H9 (cell line): ENCODE data around the gene EPN1. TPM values are rescaled to one million over a fixed set of nuclear protein-coding genes. Genes with fewer than 3 reads are reported as not detected.
A peak's percentile ranks its signal among the peaks of the same experiment; 100 is the strongest.

Experiments
- DNase-seq: peaks from one replicate; pipeline ENCODE4 v3.0.0-alpha.2; 2017
- H2AFZ ChIP-seq: one replicate; pipeline ENCODE4 v1.6.1; 2013; ENCODE audit warnings: mild to moderate bottlenecking, low read length, control low read depth, moderate library complexity
- H2AK5ac ChIP-seq: 2 replicates; pipeline ENCODE4 v1.6.1; 2013; ENCODE audit warnings: low read length, control low read depth, mixed read lengths; ENCODE audit not compliant: insufficient read length
- H2BK120ac ChIP-seq: one replicate; pipeline ENCODE4 v1.6.1; 2013; ENCODE audit warnings: low read depth, mild to moderate bottlenecking, low read length, control low read depth, inconsistent platforms; ENCODE audit not compliant: poor library complexity, severe bottlenecking
- H2BK12ac ChIP-seq: 2 replicates; pipeline ENCODE4 v1.6.1; 2013; ENCODE audit warnings: low read length, control low read depth, mixed read lengths, low read depth; ENCODE audit not compliant: insufficient read length
- H2BK15ac ChIP-seq: 2 replicates; pipeline ENCODE4 v1.6.1; 2013; ENCODE audit warnings: low read depth, low read length, control low read depth
- H2BK20ac ChIP-seq: one replicate; pipeline ENCODE4 v1.6.1; 2013; ENCODE audit warnings: low read depth, mild to moderate bottlenecking, low read length, control low read depth, inconsistent platforms; ENCODE audit not compliant: poor library complexity, severe bottlenecking
- H2BK5ac ChIP-seq: 2 replicates; pipeline ENCODE4 v1.6.1; 2013; ENCODE audit warnings: low read length, control low read depth, mixed read lengths; ENCODE audit not compliant: insufficient read length
- H3K14ac ChIP-seq: 2 replicates; pipeline ENCODE4 v1.6.1; 2013; ENCODE audit warnings: low read length, control low read depth; ENCODE audit not compliant: insufficient read depth
- H3K18ac ChIP-seq: 2 replicates; pipeline ENCODE4 v1.6.1; 2013; ENCODE audit warnings: low read depth, mild to moderate bottlenecking, mixed read lengths, low read length, control low read depth; ENCODE audit not compliant: insufficient read length
- H3K23ac ChIP-seq: 2 replicates; pipeline ENCODE4 v1.6.1; 2013; ENCODE audit warnings: low read length, control low read depth, mixed read lengths, low read depth; ENCODE audit not compliant: insufficient read length
- H3K23me2 ChIP-seq: 2 replicates; pipeline ENCODE4 v1.6.1; 2013; ENCODE audit warnings: low read depth, mild to moderate bottlenecking, mixed read lengths, low read length, control low read depth; ENCODE audit not compliant: insufficient read length, poor library complexity, severe bottlenecking
- H3K27ac ChIP-seq: 2 replicates; pipeline ENCODE4 v1.5.1; 2013; ENCODE audit warnings: low read length, control low read depth, mixed read lengths, low read depth; ENCODE audit not compliant: insufficient read length
- H3K27me3 ChIP-seq: 2 replicates; pipeline ENCODE4 v1.6.1; 2013; ENCODE audit warnings: low read length, control low read depth, inconsistent platforms; ENCODE audit not compliant: insufficient read depth
- H3K4ac ChIP-seq: 2 replicates; pipeline ENCODE4 v1.6.1; 2013; ENCODE audit warnings: low read depth, mild to moderate bottlenecking, control low read depth, inconsistent platforms, low read length, moderate library complexity
- H3K4me1 ChIP-seq: 2 replicates; pipeline ENCODE4 v1.6.1; 2013; ENCODE audit warnings: low read length, control low read depth, inconsistent platforms; ENCODE audit not compliant: insufficient read depth
- H3K4me2 ChIP-seq: 2 replicates; pipeline ENCODE4 v1.6.1; 2013; ENCODE audit warnings: low read length, control low read depth, mixed read lengths; ENCODE audit not compliant: insufficient read length, insufficient read depth
- H3K56ac ChIP-seq: 2 replicates; pipeline ENCODE4 v1.6.1; 2013; ENCODE audit warnings: low read depth, mild to moderate bottlenecking, mixed read lengths, low read length, control low read depth; ENCODE audit not compliant: insufficient read length
- H3K79me1 ChIP-seq: 2 replicates; pipeline ENCODE4 v1.6.1; 2013; ENCODE audit warnings: low read depth, mild to moderate bottlenecking, moderate library complexity, low read length, control low read depth, inconsistent platforms; ENCODE audit not compliant: insufficient read depth, poor library complexity, severe bottlenecking
- H3K79me2 ChIP-seq: 2 replicates; pipeline ENCODE4 v1.6.1; 2013; ENCODE audit warnings: low read length, control low read depth, inconsistent platforms; ENCODE audit not compliant: insufficient read depth
- H3K9ac ChIP-seq: 2 replicates; pipeline ENCODE4 v1.6.1; 2013; ENCODE audit warnings: low read length, control low read depth, mixed read lengths; ENCODE audit not compliant: insufficient read length; ENCODE audit errors: extremely low read depth
- H3K9me3 ChIP-seq: one replicate; pipeline ENCODE4 v1.6.1; 2013; ENCODE audit warnings: low read depth, low read length, inconsistent platforms; ENCODE audit not compliant: control insufficient read depth
- H3T11ph ChIP-seq: one replicate; pipeline ENCODE4 v1.6.1; 2013; ENCODE audit warnings: mild to moderate bottlenecking, low read length, control low read depth, inconsistent platforms
- H4K20me1 ChIP-seq: one replicate; pipeline ENCODE4 v1.6.1; 2013; ENCODE audit not compliant: control insufficient read depth, insufficient read length, insufficient read depth
- H4K5ac ChIP-seq: 2 replicates; pipeline ENCODE4 v1.6.1; 2013; ENCODE audit warnings: low read depth, mild to moderate bottlenecking, mixed read lengths, low read length, control low read depth; ENCODE audit not compliant: insufficient read length
- H4K8ac ChIP-seq: replicated peaks from 2 replicates; pipeline ENCODE4 v1.6.1; 2013; ENCODE audit warnings: low read length, control low read depth, mixed read lengths, low read depth; ENCODE audit not compliant: insufficient read length
- H4K91ac ChIP-seq: 2 replicates; pipeline ENCODE4 v1.6.1; 2013; ENCODE audit warnings: low read depth, mild to moderate bottlenecking, moderate library complexity, mixed read lengths, low read length, control low read depth; ENCODE audit not compliant: insufficient read length
- H3K27ac Mint-ChIP-seq, 3 experiments: 2 replicates in 2 of 3; 3 replicates in 1 of 3; pipeline ENCODE4 v1.8.0; 2020 to 2021; ENCODE audit warnings: mixed read lengths in 3 of 3, mild to moderate bottlenecking in 1 of 3, moderate library complexity in 1 of 3
- H3K27me3 Mint-ChIP-seq: 2 replicates; pipeline ENCODE4 v1.8.0; 2021; ENCODE audit warnings: low read depth, mild to moderate bottlenecking, moderate library complexity, mixed read lengths
- H3K36me3 Mint-ChIP-seq, 3 experiments: 2 replicates in 2 of 3; 3 replicates in 1 of 3; pipeline ENCODE4 v1.8.0; 2020 to 2021; ENCODE audit warnings: low read depth in 3 of 3, mixed read lengths in 3 of 3; ENCODE audit not compliant: insufficient read depth in 1 of 3
- H3K4me1 Mint-ChIP-seq, 2 experiments: 2 replicates each; pipeline ENCODE4 v1.8.0; 2020; ENCODE audit warnings: mixed read lengths in 2 of 2
- H3K4me3 Mint-ChIP-seq, 2 experiments: 2 replicates in 1 of 2; 3 replicates in 1 of 2; pipeline ENCODE4 v1.8.0; 2020 to 2021; ENCODE audit warnings: mild to moderate bottlenecking in 2 of 2, mixed read lengths in 2 of 2, moderate library complexity in 1 of 2
- H3K9me3 Mint-ChIP-seq, 2 experiments: 2 replicates in 1 of 2; 3 replicates in 1 of 2; pipeline ENCODE4 v1.8.0; 2020; ENCODE audit warnings: mild to moderate bottlenecking in 2 of 2, mixed read lengths in 2 of 2, moderate library complexity in 1 of 2
- CTCF ChIP-seq: fragments of 200-600 bp; sonication (generic); conservative IDR thresholded peaks from 3 replicates; pipeline ENCODE4 v1.8.0; 2021; ENCODE audit warnings: antibody characterized with exemption, mild to moderate bottlenecking
- WGBS: extraction: QIAGEN DNeasy Blood & Tissue Kit; methylation state at CpG from one replicate; pipeline ENCODE4 v1.1.7; 2013; ENCODE audit warnings: missing lambda C conversion rate, low lambda C conversion rate, mixed read lengths; ENCODE audit not compliant: insufficient read length; ENCODE audit errors: extremely low coverage; 5-methylcytosine and 5-hydroxymethylcytosine counted together
- total RNA-seq: library from RNA; stranded (reverse); gene quantifications from 2 replicates; pipeline ENCODE4 v1.2.1, GENCODE V29; 2021

Gene EPN1
- total RNA-seq, 1 experiment from 2014 or later, result 159 TPM

GRCh38 chr19:55644191-55644833 lies 30.7 kb upstream of the EPN1 start:
- Histone ChIP-seq H3K4me1 (no peaks in the 10 kb centered on the region), H2BK15ac (no peak overlapping the region), H3K23me2 (peaks cover 40% of the 10 kb centered on the region), H3K14ac (no peak overlapping the region; the same call in none of the 2 replicates), H3K4me2 (peak overlapping the region; percentile 73), H2BK20ac (no peak overlapping the region), H4K20me1 (no peaks in the 10 kb centered on the region), H4K5ac (no peak overlapping the region), H3K9me3 (no peaks in the 10 kb centered on the region), H3K27me3 (no peaks in the 10 kb centered on the region), H2BK12ac (no peak overlapping the region), H3K9ac (peak overlapping the region; percentile 70), H3K18ac (no peak overlapping the region), H2AK5ac (no peak overlapping the region), H2AFZ (no peak overlapping the region), H3T11ph (no peak overlapping the region), H4K8ac (no peak overlapping the region), H2BK5ac (no peak overlapping the region), H3K79me1 (peaks cover 3% of the 10 kb centered on the region), H3K4ac (no peak overlapping the region), H3K27ac (no peak overlapping the region), H4K91ac (no peak overlapping the region), H2BK120ac (no peak overlapping the region), H3K23ac (no peak overlapping the region), H3K79me2 (peaks cover 7% of the 10 kb centered on the region; the same call in 1 of the 2 replicates), H3K56ac (no peak overlapping the region)
- H3K9me3 Mint-ChIP-seq, result peaks cover 0 to 4% of the 10 kb centered on the region in 2 experiments; a peak in 2 of 5 replicates
- peaks cover 14 to 33% (median 22%) of the 10 kb centered on the region in 3 experiments for H3K36me3 Mint-ChIP-seq
- H3K27ac Mint-ChIP-seq, result peak overlapping the region in 1 of 3 experiments; percentile 98; a peak in 3 of 7 replicates
- DNase-seq, result no peak
- peaks cover 26 to 40% of the 10 kb centered on the region in 2 experiments for H3K4me1 Mint-ChIP-seq
- peak overlapping the region; percentile 97 for H3K4me3 Mint-ChIP-seq
- H3K27me3 Mint-ChIP-seq, result peaks cover 3% of the 10 kb centered on the region; the same call in 1 of the 2 replicates
- no peak for TF ChIP-seq CTCF
- WGBS, result no CpG with 5 or more reads among the region's 12 CpGs
